Keratinocyte (primary cell): ENCODE data around the gene GPHA2.

ENCODE experiments used
- EZH2 ChIP-seq: IDR thresholded peaks from one replicate; pipeline ENCODE4 v1.6.1; 2012; ENCODE audit warnings: inconsistent platforms, mild to moderate bottlenecking, low read length, moderate library complexity
- TF ChIP-seq, protein P1 (sequence below), 3 experiments: IDR thresholded peaks in 1 of 3; conservative IDR thresholded peaks in 1 of 3; optimal IDR thresholded peaks in 1 of 3; 2 replicates in 2 of 3; 3 replicates in 1 of 3; pipeline versions ENCODE3 to v1.5.1; 2011; ENCODE audit warnings: low read length in 3 of 3, mild to moderate bottlenecking in 3 of 3, moderate library complexity in 2 of 3, control low read depth in 1 of 3, inconsistent platforms in 1 of 3; ENCODE audit not compliant: insufficient read depth in 2 of 3; ENCODE audit errors: extremely low read depth in 1 of 3

DNA sequence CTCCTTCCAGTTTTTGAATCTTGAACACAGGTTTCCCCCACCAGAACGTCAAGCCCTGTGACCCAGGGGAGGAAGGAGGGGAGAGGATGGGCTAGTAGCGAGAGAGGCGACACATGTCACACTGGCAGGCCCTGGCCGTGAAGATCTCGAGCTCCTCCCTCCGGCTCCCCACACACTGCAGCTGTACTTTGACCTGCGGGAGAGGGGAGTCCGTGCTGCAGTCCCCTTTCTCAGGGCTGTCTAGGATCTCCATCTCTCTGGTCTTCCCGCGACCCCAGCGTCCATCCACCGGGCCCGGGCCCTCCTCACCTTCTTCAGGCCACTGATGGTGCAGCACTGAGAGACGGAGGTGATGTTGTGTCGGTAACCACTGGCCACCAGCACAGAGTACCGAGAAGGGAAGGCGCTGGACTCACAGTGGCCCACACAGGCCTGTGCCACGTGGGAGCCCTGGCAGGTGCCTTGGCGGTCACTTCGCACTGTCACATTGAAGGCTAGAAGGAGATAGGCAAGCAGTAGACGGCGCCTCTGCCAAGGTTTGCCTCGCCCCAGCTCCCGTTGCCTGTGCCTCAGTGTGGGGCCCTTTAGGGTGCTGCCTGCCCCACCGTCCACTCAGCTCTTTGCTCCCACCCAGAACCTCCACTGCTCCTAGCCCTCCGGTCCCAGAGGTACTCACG, 873 bp downstream of the GPHA2 start:
- TF ChIP-seq, protein P1, sequence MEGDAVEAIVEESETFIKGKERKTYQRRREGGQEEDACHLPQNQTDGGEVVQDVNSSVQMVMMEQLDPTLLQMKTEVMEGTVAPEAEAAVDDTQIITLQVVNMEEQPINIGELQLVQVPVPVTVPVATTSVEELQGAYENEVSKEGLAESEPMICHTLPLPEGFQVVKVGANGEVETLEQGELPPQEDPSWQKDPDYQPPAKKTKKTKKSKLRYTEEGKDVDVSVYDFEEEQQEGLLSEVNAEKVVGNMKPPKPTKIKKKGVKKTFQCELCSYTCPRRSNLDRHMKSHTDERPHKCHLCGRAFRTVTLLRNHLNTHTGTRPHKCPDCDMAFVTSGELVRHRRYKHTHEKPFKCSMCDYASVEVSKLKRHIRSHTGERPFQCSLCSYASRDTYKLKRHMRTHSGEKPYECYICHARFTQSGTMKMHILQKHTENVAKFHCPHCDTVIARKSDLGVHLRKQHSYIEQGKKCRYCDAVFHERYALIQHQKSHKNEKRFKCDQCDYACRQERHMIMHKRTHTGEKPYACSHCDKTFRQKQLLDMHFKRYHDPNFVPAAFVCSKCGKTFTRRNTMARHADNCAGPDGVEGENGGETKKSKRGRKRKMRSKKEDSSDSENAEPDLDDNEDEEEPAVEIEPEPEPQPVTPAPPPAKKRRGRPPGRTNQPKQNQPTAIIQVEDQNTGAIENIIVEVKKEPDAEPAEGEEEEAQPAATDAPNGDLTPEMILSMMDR (optimal IDR thresholded peaks at IDR 0.05 in 1 of 3, IDR thresholded peaks at IDR 0.05 in 1 of 3, conservative IDR thresholded peaks at IDR 0.05 in 1 of 3; ENCODE audit: extremely low read depth in 1 of 3, insufficient read depth in 2 of 3, low read length in 3 of 3), result no peak
- no peak for TF ChIP-seq EZH2
